HG02981 (cell line): Measurements from ENCODE around the gene ZCCHC3.

Experiments used
- ATAC-seq: cut with Tn5 transposase; IDR thresholded peaks from one replicate; pipeline ENCODE4 v1.9.1; 2021; ENCODE audit warnings: mild to moderate bottlenecking, moderate library complexity; ENCODE audit not compliant: unreplicated experiment

Gene ZCCHC3

GRCh38 chr20:311609-312008, 14.2 kb downstream of the ZCCHC3 start:
- no peak for ATAC-seq

GRCh38 chr20:312067-312466, 14.7 kb downstream of the ZCCHC3 start:
- ATAC-seq: no peak

- ATAC-seq: no peak
Measured at GRCh38 chr20:312866-313265, 15.5 kb downstream of the ZCCHC3 start.

GRCh38 chr20:313402-313801, 16.0 kb downstream of the ZCCHC3 start:
- no peak for ATAC-seq

- ATAC-seq: no peak
Measured at GRCh38 chr20:313948-314347, 16.6 kb downstream of the ZCCHC3 start.

GRCh38 chr20:316316-317068, 19.1 kb downstream of the ZCCHC3 start:
- ATAC-seq: no peak

- peak; percentile 43 for ATAC-seq
Measured at GRCh38 chr20:324177-325044, 27.0 kb downstream of the ZCCHC3 start.

GRCh38 chr20:325045-325888, 27.9 kb downstream of the ZCCHC3 start, which contains the start of gene SOX12:
SOX12 (plus strand) TSS chr20:325552; CDS start chr20:325925, 373 bp downstream.
- peak; percentile 75 for ATAC-seq

- ATAC-seq: peak; percentile 4
Measured at GRCh38 chr20:325889-326644, 28.7 kb downstream of the ZCCHC3 start.

GRCh38 chr20:326645-327185, 29.3 kb downstream of the ZCCHC3 start:
- no peak for ATAC-seq

- no peak for ATAC-seq
Measured at GRCh38 chr20:327186-328026, 30.0 kb downstream of the ZCCHC3 start.

GRCh38 chr20:328027-328974, 30.9 kb downstream of the ZCCHC3 start:
- ATAC-seq: no peak

- ATAC-seq: no peak
Measured at GRCh38 chr20:328975-329695, 31.8 kb downstream of the ZCCHC3 start.

- no peak for ATAC-seq
Measured at GRCh38 chr20:329851-330232, 32.5 kb downstream of the ZCCHC3 start.

GRCh38 chr20:330233-331149, 33.1 kb downstream of the ZCCHC3 start:
- no peak for ATAC-seq

- ATAC-seq: no peak
Measured at GRCh38 chr20:334578-334977, 37.2 kb downstream of the ZCCHC3 start.
